GM21786 (cell line): ENCODE data around the gene COL8A2.
A peak's percentile ranks its signal among the peaks of the same experiment; 100 is the strongest.

Experiments
- ATAC-seq: cut with Tn5 transposase; IDR thresholded peaks from one replicate; pipeline ENCODE4 v1.9.1; 2021; ENCODE audit not compliant: unreplicated experiment

COL8A2 gene

DNA sequence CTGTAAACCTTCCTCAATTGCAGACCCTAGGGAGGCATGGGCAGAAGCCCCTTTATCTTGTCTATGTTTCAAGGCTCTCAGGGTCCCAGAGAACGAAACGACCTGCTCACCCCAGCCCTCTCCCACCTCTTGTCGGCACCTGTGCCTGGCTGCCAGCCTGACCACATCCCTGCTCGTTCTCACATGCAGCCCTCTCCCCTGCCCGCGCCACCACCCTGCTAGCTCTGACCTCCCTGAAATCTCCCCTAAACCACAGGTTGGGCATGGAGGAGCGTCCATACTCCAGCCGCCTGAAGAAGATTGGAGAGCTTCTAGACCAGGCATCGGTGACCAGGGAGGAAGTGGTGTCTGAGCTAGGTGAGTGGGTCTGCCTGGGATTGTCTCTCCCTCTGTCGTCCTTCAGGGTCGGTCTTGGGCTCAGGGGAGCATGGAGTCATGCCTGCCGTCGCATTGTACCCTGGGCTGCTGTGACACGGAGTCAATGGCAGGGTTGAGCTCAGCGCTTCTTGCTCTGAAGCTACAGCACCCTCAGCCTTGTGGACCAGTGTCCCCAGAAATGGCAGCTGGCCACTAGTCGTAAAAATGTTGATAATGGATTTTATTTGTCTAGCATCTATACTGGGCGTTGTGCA is 32.7 kb downstream of the COL8A2 start:
- no peak for ATAC-seq

GRCh38 chr1:36091698-36092097 is 33.3 kb downstream of the COL8A2 start:
- no peak for ATAC-seq

DNA sequence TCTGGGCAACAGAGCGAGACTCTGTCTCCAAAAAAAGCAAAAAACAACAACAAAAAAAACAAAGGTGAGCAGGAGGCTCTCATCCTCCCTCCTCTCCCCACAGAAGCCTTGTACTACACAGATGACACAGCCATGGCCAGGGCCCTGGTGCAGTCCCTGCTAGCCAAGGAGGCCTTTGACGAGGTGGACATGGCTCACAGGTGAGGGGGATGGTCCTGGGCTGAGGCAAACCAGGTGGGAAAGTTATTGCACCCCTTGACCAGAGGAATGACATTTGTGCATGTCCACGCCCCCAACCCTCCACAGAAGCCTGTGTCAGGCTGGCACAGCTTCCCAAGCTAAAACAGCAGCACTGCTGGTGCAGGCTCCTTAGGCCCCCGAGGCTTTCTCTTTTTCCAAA is 33.9 kb downstream of the COL8A2 start:
- ATAC-seq = no peak

GRCh38 chr1:36089393-36090121 is 35.5 kb downstream of the COL8A2 start:
- ATAC-seq = no peak

DNA sequence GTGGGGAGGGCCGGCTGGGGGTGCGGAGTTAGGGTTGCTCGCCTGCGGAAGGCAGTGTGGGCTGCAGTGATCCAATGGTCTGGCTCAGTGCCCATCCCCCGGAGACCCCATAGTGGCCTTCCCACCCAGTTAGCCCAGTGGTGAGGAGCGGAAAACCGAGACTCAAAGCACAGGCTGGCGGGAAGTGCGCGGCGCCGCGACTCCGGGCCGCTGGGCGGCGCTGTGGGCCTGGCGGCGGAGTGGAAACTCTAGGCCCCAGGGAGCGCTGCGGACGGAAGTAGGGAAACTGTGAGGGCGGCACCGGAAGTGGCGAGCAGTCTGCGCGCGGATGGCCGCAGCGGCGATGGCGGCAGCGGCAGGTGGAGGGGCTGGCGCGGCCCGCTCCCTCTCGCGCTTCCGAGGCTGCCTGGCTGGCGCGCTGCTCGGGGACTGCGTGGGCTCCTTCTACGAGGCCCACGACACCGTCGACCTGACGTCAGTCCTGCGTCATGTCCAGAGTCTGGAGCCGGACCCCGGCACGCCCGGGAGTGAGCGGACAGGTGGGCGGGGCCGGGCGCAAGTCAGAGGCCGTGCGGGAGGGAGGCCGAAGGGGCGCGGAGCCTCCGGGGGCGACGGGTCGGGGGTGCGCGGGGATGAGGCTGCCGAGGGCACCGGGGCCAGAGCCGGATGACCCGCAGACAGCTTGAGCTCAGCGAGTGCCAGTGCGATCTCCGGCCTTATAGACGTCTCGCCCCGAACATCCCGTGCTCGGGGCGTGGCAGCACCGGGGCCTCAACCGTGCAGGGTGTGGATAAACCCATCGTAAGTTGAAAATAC is 36.2 kb downstream of the COL8A2 start, which contains the start of gene ADPRS:
TSS of gene ADPRS (plus strand) at position 316 of the 816 bp plus-strand sequence. CDS start at position 329, 13 bp downstream.
- peak; percentile 62 for ATAC-seq

DNA sequence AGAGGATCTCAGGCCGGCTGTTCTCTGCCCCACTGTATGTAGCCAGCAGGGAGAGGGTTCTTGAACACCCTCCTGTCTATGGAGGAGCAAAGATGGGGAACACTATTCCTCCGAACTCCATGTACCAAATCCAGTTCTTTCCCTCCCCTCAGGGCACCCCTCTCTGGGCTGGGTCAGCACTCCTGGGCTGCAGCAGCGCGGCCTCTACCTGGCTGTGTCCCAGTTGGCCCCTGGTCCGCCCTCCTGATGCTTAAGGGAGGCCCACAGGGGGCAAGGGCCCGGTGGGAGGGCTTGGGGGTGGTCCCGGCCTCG is 36.8 kb downstream of the COL8A2 start:
- no peak for ATAC-seq

GRCh38 chr1:36087233-36088123 is 37.5 kb downstream of the COL8A2 start:
- no peak for ATAC-seq

DNA sequence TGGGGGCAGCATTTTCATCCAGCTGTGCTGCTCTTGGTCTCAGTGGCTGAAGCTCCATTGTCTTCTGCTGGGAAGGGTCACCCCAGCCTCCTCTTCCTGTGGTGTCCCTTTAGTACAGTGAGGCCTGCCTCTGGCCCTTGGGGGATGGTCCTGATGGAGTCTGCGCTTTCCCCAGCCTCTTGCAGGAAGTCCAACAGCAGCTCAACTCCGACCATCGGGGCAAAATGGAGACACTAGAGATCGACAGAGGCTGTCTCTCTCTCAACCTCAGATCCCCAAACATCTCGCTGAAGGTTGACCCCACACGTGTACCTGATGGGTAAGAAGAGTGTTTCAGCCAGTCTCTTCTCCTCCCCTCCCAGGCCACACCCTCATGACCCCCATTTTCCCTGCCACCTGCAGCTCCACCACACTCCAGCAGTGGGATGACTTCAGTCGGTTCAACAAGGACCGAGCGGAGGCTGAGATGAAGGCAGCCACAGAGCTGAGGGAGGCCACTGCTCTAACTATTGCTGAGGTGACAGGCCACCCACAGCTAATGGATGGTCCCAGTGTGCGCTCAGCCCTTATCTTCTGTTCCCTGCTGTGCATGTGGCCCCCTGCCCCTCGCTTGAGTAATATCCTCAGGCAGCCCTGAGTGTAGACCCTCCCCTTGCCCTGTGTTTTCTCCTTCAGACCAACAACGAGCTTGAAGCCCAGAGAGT is 38.3 kb downstream of the COL8A2 start:
- ATAC-seq = no peak

GRCh38 chr1:36085686-36086526 is 39.1 kb downstream of the COL8A2 start:
- ATAC-seq = no peak

GRCh38 chr1:36085126-36085525 is 39.9 kb downstream of the COL8A2 start:
- ATAC-seq = no peak

GRCh38 chr1:36084497-36085115 is 40.4 kb downstream of the COL8A2 start:
- no peak for ATAC-seq

DNA sequence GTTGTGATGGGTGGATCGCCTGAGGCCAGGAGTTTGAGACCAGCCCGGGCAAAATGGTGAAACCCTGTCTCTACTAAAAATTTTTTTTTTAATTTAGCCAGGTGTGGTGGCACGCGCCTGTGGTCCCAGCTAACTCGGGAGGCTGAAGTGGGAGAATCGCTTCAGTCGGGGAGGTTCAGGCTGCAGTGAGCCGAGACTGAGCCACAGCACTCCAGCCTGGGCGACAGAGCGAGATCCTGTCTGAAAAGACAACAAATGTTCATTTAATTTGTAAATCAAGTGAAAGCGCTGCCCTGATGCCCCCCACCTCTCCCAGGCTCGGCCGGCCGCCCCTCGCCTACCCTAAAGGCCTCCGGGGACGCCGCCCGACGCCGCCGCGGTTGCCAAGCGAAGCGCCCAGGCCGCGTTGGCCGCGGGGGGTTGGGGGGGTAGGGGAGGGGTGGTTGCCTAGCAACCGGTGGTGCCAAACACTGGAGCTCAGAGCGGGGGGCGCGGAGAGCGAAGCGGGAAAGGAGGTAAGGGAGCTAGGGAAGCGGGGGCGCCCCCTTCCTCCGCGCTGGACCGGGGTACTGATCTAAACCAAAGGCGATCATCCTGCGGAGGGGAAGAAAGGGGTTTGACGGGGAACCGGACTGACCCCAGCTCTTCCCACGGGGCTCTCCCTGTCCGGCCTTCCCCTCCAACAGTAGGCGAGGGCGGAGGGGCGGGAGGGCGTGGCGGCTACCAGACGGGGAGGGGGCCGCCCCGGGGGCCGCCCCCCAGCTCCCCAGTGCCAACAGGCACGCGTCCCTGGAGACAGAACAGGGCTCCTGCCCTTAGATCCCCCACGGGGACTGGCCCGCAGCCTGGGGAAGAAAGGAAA is 41.2 kb downstream of the COL8A2 start, which contains the start of gene TEKT2:
TSS of gene TEKT2 (plus strand) at position 460 of the 862 bp plus-strand sequence. CDS start 828 bp downstream, outside the sequence.
- no peak for ATAC-seq

DNA sequence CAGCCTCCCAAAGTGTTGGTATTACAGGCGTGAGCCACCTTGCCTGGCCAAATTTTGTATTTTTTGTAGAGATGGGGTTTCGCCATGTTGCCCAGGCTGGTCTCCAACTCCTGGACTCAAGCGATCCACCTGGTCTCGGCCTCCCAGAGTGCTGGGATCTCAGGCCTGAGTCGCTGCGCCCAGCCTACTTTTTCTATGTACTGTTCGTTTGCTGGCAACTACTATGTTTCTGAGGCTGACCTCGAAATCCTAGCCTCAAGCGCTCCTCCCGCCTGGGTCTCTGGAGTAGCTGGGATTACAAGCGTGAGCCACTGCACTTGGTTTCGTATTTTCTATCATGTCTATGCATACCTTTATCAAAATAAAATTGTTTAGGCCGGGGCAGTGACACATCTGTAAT is 41.8 kb downstream of the COL8A2 start:
- ATAC-seq = no peak

DNA sequence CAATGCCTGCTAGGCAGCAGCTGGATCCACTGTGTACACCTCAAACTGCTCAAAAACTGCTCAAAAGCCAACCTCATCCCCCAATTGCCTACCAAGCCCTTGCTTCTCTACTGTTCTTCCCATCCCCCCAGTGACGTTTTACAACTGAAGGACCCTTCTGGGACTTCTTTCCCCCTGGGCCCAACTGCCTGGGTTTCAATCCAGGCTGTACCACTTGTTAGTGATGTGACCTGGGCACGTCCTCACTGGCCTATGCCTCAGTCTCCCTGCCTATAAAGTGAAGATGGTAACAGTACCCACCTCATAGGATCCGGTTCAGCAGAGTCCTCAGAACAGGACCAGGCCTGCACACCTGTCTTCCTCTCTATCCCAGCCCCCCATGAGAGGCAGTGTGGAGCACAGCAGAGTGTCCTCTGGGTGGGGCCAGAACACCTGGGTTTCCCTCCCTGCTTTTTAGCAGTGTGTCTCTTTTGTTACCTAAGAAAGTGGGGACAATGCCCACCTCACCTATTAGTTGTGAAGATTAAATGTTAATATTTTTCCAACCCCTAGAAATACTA is 43.0 kb downstream of the COL8A2 start:
- ATAC-seq = no peak

DNA sequence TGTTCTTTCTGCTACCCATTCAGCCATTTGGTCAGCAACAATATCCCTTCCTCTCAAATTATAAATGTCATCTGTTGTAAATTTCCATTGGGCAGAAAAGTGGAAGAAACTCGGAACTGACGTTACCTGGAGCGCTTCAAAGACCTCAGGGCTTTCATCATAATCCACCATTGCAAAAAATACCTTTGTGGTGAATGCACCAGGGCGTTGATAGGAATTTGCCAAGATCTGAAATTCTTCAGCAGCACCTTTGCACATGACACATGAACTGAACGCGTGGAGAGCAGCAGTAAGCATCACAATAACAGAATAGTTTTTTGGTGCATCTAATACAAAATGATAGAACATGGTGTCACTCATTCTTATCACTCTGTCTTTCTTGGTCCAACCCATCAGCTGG is 44.2 kb downstream of the COL8A2 start:
- no peak for ATAC-seq

DNA sequence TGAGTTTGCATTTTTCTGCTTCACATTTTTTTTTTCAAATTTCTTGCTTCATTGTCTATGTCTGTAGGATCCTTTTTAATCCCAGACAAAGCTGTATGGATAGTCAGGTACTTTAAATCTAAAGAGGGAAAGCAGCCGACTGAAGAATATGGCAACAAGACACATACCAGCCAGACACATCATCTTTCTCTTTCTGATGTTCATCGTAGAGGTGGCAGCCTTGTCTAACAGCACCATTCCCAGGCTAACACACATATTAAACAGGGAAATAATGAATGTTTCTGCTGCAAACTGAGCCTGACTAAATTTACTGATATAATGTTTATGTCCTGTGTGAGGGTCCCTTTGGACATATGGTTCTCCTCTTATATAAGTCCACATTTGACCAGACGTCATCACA is 44.8 kb downstream of the COL8A2 start:
- ATAC-seq = no peak

- ATAC-seq = no peak
Observed at GRCh38 chr1:36076979-36077573, 47.9 kb downstream of the COL8A2 start.
